ENCODE measurements around the gene ARMC12. TPM values are rescaled to one million over a fixed set of nuclear protein-coding genes. Genes with fewer than 3 reads are reported as not detected.

Gene ARMC12
- polyA plus RNA-seq, 1 of the 3 experiments (the other 2 are of a cell fraction): 1.6 TPM

DNA sequence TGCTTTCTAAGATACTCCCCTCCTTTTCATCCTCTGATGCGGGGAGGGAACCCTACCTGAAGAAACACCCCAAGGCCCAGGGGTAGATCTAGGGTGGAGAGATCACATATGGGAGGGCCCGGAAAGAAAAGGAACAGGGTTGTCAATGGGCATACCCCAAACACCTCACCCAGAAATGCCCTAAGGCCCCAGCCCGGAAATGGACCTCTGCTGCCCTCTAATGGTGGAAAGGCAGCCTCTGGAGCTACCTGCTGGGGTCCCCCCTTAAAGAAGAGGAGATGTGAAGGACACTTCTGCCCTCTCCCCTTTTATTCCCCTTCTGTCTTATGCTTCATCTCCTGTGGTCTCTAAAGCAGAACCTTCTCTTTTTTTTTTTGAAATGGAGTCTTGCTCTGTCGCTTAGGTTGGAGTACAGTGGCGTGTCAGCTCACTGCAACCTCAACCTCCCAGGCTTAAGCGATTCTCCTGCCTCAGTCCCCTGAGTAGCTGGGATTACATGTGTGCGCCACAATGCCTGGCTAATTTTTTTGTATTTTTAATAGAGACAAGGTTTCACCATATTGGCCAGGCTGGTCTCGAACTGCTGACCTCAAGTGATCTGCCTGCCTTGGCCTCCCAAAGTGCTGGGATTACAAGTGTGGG, 458 bp upstream of the ARMC12 start (continued):
- TF ChIP-seq, protein P1, sequence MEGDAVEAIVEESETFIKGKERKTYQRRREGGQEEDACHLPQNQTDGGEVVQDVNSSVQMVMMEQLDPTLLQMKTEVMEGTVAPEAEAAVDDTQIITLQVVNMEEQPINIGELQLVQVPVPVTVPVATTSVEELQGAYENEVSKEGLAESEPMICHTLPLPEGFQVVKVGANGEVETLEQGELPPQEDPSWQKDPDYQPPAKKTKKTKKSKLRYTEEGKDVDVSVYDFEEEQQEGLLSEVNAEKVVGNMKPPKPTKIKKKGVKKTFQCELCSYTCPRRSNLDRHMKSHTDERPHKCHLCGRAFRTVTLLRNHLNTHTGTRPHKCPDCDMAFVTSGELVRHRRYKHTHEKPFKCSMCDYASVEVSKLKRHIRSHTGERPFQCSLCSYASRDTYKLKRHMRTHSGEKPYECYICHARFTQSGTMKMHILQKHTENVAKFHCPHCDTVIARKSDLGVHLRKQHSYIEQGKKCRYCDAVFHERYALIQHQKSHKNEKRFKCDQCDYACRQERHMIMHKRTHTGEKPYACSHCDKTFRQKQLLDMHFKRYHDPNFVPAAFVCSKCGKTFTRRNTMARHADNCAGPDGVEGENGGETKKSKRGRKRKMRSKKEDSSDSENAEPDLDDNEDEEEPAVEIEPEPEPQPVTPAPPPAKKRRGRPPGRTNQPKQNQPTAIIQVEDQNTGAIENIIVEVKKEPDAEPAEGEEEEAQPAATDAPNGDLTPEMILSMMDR (IDR thresholded peaks at IDR 0.05): peak; percentile 95

DNA sequence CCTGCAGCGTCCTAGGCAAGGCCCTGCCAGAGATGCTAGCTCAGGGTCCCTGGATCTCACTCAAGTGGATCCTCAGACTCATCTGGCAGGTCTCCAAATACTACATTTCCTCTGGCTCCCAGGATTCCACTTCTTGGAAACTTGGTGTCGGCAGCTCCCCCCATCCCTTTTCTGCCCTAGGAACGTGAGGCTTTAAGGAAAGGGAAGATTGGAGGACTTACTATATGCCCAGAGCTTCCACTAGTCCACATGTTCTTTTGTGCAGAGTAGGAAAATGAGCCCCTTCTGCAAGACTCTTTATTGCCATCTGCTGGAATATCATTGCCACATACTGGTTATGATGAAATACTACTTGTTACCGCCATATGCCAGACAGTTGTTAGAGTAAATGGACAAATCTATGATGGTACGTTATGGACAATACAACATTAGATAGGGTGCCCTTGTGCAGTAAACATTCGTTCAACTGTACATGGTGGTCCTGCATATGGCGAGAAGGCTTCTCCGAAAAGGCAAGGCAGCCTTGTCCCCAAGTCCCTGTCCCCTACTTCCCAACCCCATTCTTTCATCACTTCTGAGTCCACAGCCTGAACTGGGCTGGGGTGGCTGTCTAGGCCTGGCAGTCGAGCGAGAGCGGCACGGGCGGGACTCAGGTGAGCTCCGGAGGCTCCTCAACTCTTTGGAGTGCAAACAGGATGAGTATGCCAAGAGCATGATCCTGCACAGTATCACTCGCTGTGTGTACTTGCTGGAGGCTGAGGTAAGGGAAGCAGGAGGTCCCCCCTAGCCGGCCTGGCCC, 780 bp downstream of the ARMC12 start:
- Histone ChIP-seq H3K36me3 (replicated peaks in 1 of 2; ENCODE audit: control insufficient read depth in 1 of 2, insufficient read depth in 2 of 2, low read length in 1 of 2) (no peaks in the 10 kb centered on the region), H3K4me3 (ENCODE audit: low read depth in 2 of 2, low read length in 1 of 2) (no peak overlapping the region), H3K9me3 (no peaks in the 10 kb centered on the region), H3K4me2 (no peak overlapping the region), H3F3A (replicated peaks; ENCODE audit: insufficient read depth) (no peaks in the 10 kb centered on the region), H3K27ac (ENCODE audit: low read depth in 2 of 2, low read length in 1 of 2) (peak overlapping the region in 1 of 2 experiments; percentile 14; a peak in 1 of 4 replicates), H3K4me1 (ENCODE audit: control insufficient read depth in 1 of 2, insufficient read depth in 2 of 2, low read depth in 1 of 2, low read length in 1 of 2) (peaks cover 2 to 11% of the 10 kb centered on the region in 2 experiments; a peak in 1 of 4 replicates), H4K20me1 (ENCODE audit: insufficient read depth) (no peaks in the 10 kb centered on the region), H3K27me3 (ENCODE audit: insufficient read depth) (no peaks in the 10 kb centered on the region), H3K9me2 (no peaks in the 10 kb centered on the region), H3K79me2 (ENCODE audit: insufficient read depth) (no peaks in the 10 kb centered on the region), H3K9ac (no peak overlapping the region), H2AFZ (ENCODE audit: low read depth) (no peak overlapping the region)
- TF ChIP-seq GATA2 (CRISPR knock-in tag; IDR thresholded peaks at IDR 0.05): no peak
- no peak for TF ChIP-seq NFIC (IDR thresholded peaks at IDR 0.05; ENCODE audit: borderline replicate concordance)
- TF ChIP-seq, protein P1 (IDR thresholded peaks at IDR 0.05): peak; percentile 82
- peak; percentile 67; the same call in 1 of the 2 replicates for TF ChIP-seq MXI1 (IDR thresholded peaks at IDR 0.05; ENCODE audit: low read depth, low read length)
- no peak for TF ChIP-seq MEF2A (IDR thresholded peaks at IDR 0.05; ENCODE audit: borderline replicate concordance, low read depth)
- peak; percentile 94 for TF ChIP-seq SMC3 (IDR thresholded peaks at IDR 0.05; ENCODE audit: low read depth, low read length)
- TF ChIP-seq, protein P2, sequence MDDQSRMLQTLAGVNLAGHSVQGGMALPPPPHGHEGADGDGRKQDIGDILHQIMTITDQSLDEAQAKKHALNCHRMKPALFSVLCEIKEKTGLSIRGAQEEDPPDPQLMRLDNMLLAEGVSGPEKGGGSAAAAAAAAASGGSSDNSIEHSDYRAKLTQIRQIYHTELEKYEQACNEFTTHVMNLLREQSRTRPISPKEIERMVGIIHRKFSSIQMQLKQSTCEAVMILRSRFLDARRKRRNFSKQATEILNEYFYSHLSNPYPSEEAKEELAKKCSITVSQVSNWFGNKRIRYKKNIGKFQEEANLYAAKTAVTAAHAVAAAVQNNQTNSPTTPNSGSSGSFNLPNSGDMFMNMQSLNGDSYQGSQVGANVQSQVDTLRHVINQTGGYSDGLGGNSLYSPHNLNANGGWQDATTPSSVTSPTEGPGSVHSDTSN (IDR thresholded peaks at IDR 0.05): no peak
- TF ChIP-seq RAD21 (IDR thresholded peaks at IDR 0.05; ENCODE audit: low read length): peak; percentile 93
- TF ChIP-seq, protein P3, sequence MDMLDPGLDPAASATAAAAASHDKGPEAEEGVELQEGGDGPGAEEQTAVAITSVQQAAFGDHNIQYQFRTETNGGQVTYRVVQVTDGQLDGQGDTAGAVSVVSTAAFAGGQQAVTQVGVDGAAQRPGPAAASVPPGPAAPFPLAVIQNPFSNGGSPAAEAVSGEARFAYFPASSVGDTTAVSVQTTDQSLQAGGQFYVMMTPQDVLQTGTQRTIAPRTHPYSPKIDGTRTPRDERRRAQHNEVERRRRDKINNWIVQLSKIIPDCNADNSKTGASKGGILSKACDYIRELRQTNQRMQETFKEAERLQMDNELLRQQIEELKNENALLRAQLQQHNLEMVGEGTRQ (IDR thresholded peaks at IDR 0.05; ENCODE audit: borderline replicate concordance, low read depth, low read length): no peak
- WGBS (ENCODE audit: low lambda C conversion rate): 58% methylated on average over 12 of the region's 16 CpGs
- POLR2A ChIA-PET: interaction anchor here (1.2 kb wide), 1 partner anchor 205 kb away, joined by 4 read pairs; no protein-coding TSS in a partner anchor
- CTCF ChIA-PET: interaction anchor here (0.6 to 11.0 kb wide), 63 partner anchors 9 to 617 kb away, joined by 3 to 271 read pairs (median 5); partner anchors contain the start of genes FANCE, FKBP5, MAPK14 and PPARD
- peak; percentile 79 for DNase-seq
